Endothelial cell of umbilical vein (primary cell): Measurements from ENCODE around the gene NUP153. TPM values are rescaled to one million over a fixed set of nuclear protein-coding genes. Genes with fewer than 3 reads are reported as not detected.

Experiments
- BruUV-seq: library from RNA; stranded (reverse); fragments of 400-500 nt; replicated peaks from 2 replicates; lab custom pipeline; 2021; lab: Mats Ljungman, UMichigan
- CTCF ChIA-PET: fragments of 300-600, 350-600 bp; sonication (Branson Sonifier 250); formaldehyde crosslinking; loops from one replicate; lab custom pipeline; 2021; ENCODE audit warnings: antibody characterized with exemption, inconsistent platforms; lab: Charles Lee
- POLR2A ChIA-PET: fragments of 300-600, 350-600 bp; sonication (Branson Sonifier 250); formaldehyde crosslinking; loops from one replicate; lab custom pipeline; 2021; ENCODE audit warnings: antibody characterized with exemption, inconsistent platforms; lab: Charles Lee
- DNase-seq: peaks from one replicate; pipeline ENCODE4 v3.0.0-alpha.2; 2011; ENCODE audit warnings: low read depth, low spot score
- FAIRE-seq: peaks from 2 replicates; lab custom pipeline; 2011; peaks lifted over from hg19 to GRCh38; lab: Jason Lieb, UNC
- H2AFZ ChIP-seq: 2 replicates; pipeline ENCODE4 v1.6.0; 2012; ENCODE audit warnings: low read depth, low read length, control low read depth, inconsistent platforms
- H3K27ac ChIP-seq: 2 replicates; pipeline ENCODE4 v1.5.1; 2011; ENCODE audit warnings: low read depth, mild to moderate bottlenecking, control low read depth, low read length, moderate library complexity; ENCODE audit not compliant: insufficient read depth
- H3K27me3 ChIP-seq, 2 experiments: 2 replicates each; pipeline versions ENCODE4 v1.6.0 to v1.6.1; 2011; ENCODE audit warnings: low read length in 2 of 2, mixed read lengths in 1 of 2; ENCODE audit not compliant: control insufficient read depth in 2 of 2, insufficient read depth in 2 of 2
- H3K36me3 ChIP-seq, 2 experiments: 2 replicates in 1 of 2; 3 replicates in 1 of 2; pipeline ENCODE4 v1.5.1; 2011; ENCODE audit warnings: low read length in 2 of 2, mild to moderate bottlenecking in 1 of 2, moderate library complexity in 1 of 2; ENCODE audit not compliant: control insufficient read depth in 2 of 2, insufficient read depth in 2 of 2; ENCODE audit errors: extremely low read depth in 1 of 2
- H3K4me1 ChIP-seq: 3 replicates; pipeline ENCODE4 v1.5.1; 2011; ENCODE audit warnings: mild to moderate bottlenecking, low read length; ENCODE audit not compliant: control insufficient read depth, insufficient read depth; ENCODE audit errors: extremely low read depth
- H3K4me2 ChIP-seq: 2 replicates; pipeline ENCODE4 v1.6.1; 2011; ENCODE audit warnings: low read length, control low read depth, mixed read lengths; ENCODE audit not compliant: insufficient read depth
- H3K4me3 ChIP-seq, 3 experiments: fragments of 200-600 bp in 1 of 3; sonication (generic), shearing (Covaris generic) in 1 of 3; replicated peaks in 1 of 3; 2 replicates each; pipeline ENCODE4 v1.5.1; 2011 to 2016; ENCODE audit warnings: control low read depth in 3 of 3, low read length in 3 of 3, mild to moderate bottlenecking in 2 of 3, inconsistent platforms in 1 of 3, low read depth in 1 of 3, moderate library complexity in 1 of 3; ENCODE audit not compliant: insufficient read depth in 1 of 3
- H3K79me2 ChIP-seq: 2 replicates; pipeline ENCODE4 v1.6.0; 2012; ENCODE audit warnings: low read length, inconsistent platforms; ENCODE audit not compliant: control insufficient read depth, insufficient read depth
- H3K9ac ChIP-seq: replicated peaks from 2 replicates; pipeline ENCODE3; 2011; ENCODE audit warnings: low read length, control low read depth; ENCODE audit not compliant: insufficient read depth; ENCODE audit errors: extremely low read depth
- H3K9me1 ChIP-seq: replicated peaks from 3 replicates; pipeline ENCODE4 v1.6.0; 2011; ENCODE audit warnings: mild to moderate bottlenecking, low read length; ENCODE audit not compliant: control insufficient read depth, insufficient read depth; ENCODE audit errors: extremely low read depth
- H3K9me3 ChIP-seq: replicated peaks from 2 replicates; pipeline ENCODE4 v1.5.1; 2012; ENCODE audit warnings: low read length, inconsistent platforms; ENCODE audit not compliant: control insufficient read depth, insufficient read depth
- H4K20me1 ChIP-seq: replicated peaks from 2 replicates; pipeline ENCODE3; 2011; ENCODE audit warnings: mild to moderate bottlenecking, low read length; ENCODE audit not compliant: control insufficient read depth, insufficient read depth; ENCODE audit errors: extremely low read depth
- CTCF ChIP-seq, 2 donors: IDR thresholded peaks; 1 replicate in 1 of 2; 2 replicates in 1 of 2; pipeline ENCODE4 v1.5.1; 2011; ENCODE audit warnings: low read length in 2 of 2, mild to moderate bottlenecking in 2 of 2, moderate library complexity in 2 of 2, control low read depth in 1 of 2, inconsistent platforms in 1 of 2, low read depth in 1 of 2; ENCODE audit not compliant: insufficient read depth in 1 of 2; ENCODE audit errors: extremely low read depth in 1 of 2
- EZH2 ChIP-seq: IDR thresholded peaks from 2 replicates; pipeline ENCODE4 v1.6.1; 2012; ENCODE audit warnings: borderline replicate concordance, low read depth, mild to moderate bottlenecking, moderate library complexity, low read length, inconsistent platforms; ENCODE audit not compliant: severe bottlenecking
- FOS ChIP-seq: IDR thresholded peaks from 2 replicates; pipeline ENCODE4 v1.6.1; 2011; ENCODE audit warnings: mild to moderate bottlenecking, low read length, moderate library complexity, borderline replicate concordance; ENCODE audit not compliant: insufficient read depth
- GATA2 ChIP-seq: IDR thresholded peaks from 2 replicates; pipeline ENCODE4 v1.7.0; 2011; ENCODE audit warnings: low read depth, mild to moderate bottlenecking, moderate library complexity, mixed read lengths, low read length; ENCODE audit not compliant: insufficient read length, insufficient read depth
- JUN ChIP-seq: IDR thresholded peaks from 2 replicates; pipeline ENCODE4 v1.6.1; 2011; ENCODE audit warnings: borderline replicate concordance, low read depth; ENCODE audit not compliant: insufficient read length, insufficient read depth
- MYC ChIP-seq: IDR thresholded peaks from one replicate; pipeline ENCODE4 v1.6.1; 2011; ENCODE audit warnings: mild to moderate bottlenecking, low read depth, low read length
- POLR2A ChIP-seq: IDR thresholded peaks from 2 replicates; pipeline ENCODE4 v1.6.1; 2012; ENCODE audit warnings: low read depth, mild to moderate bottlenecking, control low read depth, low read length
- POLR2AphosphoS5 ChIP-seq: IDR thresholded peaks from 2 replicates; pipeline ENCODE4 v1.6.1; 2012; ENCODE audit warnings: low read depth, mild to moderate bottlenecking, control low read depth, low read length, moderate library complexity; ENCODE audit not compliant: insufficient read depth
- dilution Hi-C: fragments of 300-500 bp; cut with MboI; formaldehyde crosslinking; loops from one replicate; pipeline ENCODE4 v1.15.0; 2019; ENCODE audit warnings: low sequenced_read_pairs; ENCODE audit not compliant: extremely low pct_ligation_motif_present
- intact Hi-C: fragments of 100-400 bp; cut with micrococcal nuclease; formaldehyde crosslinking; loops from one replicate; pipeline ENCODE4 v1.10.0; 2022
- polyA plus RNA-seq, 4 experiments: library from polyadenylated mRNA; depleted of rRNA in 3 of 4; stranded (reverse) in 3 of 4; unstranded in 1 of 4; fragments of >200 nt; gene quantifications; 2 replicates each; pipeline versions ENCODE4 v1.2.1 to v1.2.3, GENCODE V29; 2011 to 2012; ENCODE audit warnings: missing spikeins in 1 of 4
- total RNA-seq: library from RNA; stranded (reverse); gene quantifications from 2 replicates; pipeline ENCODE4 v1.2.3, GENCODE V29; 2021
- TF ChIP-seq, protein P1 (sequence below): IDR thresholded peaks from 2 replicates; pipeline ENCODE4 v1.6.1; 2011; ENCODE audit not compliant: insufficient read depth, insufficient read length

The NUP153 gene
- total and polyA plus RNA-seq, 2 donors (not counting 3 experiments of a cell fraction or from before 2014, with no cell fraction given): 22.0 to 51.0 TPM

- Histone ChIP-seq H2AFZ (no peak overlapping the region), H3K9ac (no peak overlapping the region), H3K79me2 (peaks cover 97% of the 10 kb centered on the region), H3K9me1 (no peaks in the 10 kb centered on the region), H3K27ac (peak overlapping the region; percentile 11), H3K27me3 (no peaks in the 10 kb centered on the region), H3K36me3 (no peaks in the 10 kb centered on the region), H3K4me2 (no peak overlapping the region), H3K9me3 (no peaks in the 10 kb centered on the region), H3K4me3 (no peak overlapping the region), H3K4me1 (peaks cover 36% of the 10 kb centered on the region), H4K20me1 (no peaks in the 10 kb centered on the region)
- BruUV-seq: no TSS peak
- ChIA-PET POLR2A (no interaction called here), CTCF (interaction anchor here (0.5 to 3.8 kb wide), 13 partner anchors 9 to 224 kb away, joined by 3 to 27 read pairs (median 5); no protein-coding TSS in a partner anchor)
- dilution Hi-C loops (no loop called here), intact Hi-C loops (no loop called here)
- FAIRE-seq (peak; percentile 73), DNase-seq (no peak)
- TF ChIP-seq CTCF (IDR thresholded peaks at IDR 0.05; ENCODE audit: extremely low read depth in 1 of 2, insufficient read depth in 1 of 2, low read depth in 1 of 2, low read length in 2 of 2) (no peak), GATA2 (no peak), POLR2A (no peak), POLR2AphosphoS5 (no peak), FOS (no peak), MYC (no peak), EZH2 (no peak), JUN (no peak)
- TF ChIP-seq, protein P1, sequence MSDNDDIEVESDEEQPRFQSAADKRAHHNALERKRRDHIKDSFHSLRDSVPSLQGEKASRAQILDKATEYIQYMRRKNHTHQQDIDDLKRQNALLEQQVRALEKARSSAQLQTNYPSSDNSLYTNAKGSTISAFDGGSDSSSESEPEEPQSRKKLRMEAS: no peak
Measured at GRCh38 chr6:17700421-17701416, 6.0 kb downstream of the NUP153 start.
